ENCODE measurements around the gene ATP6V0A1. TPM values are rescaled to one million over a fixed set of nuclear protein-coding genes. Genes with fewer than 3 reads are reported as not detected.

Gene ATP6V0A1
- total and polyA plus RNA-seq, 2 experiments from 2014 or later, result 23.9 to 42.3 TPM

DNA sequence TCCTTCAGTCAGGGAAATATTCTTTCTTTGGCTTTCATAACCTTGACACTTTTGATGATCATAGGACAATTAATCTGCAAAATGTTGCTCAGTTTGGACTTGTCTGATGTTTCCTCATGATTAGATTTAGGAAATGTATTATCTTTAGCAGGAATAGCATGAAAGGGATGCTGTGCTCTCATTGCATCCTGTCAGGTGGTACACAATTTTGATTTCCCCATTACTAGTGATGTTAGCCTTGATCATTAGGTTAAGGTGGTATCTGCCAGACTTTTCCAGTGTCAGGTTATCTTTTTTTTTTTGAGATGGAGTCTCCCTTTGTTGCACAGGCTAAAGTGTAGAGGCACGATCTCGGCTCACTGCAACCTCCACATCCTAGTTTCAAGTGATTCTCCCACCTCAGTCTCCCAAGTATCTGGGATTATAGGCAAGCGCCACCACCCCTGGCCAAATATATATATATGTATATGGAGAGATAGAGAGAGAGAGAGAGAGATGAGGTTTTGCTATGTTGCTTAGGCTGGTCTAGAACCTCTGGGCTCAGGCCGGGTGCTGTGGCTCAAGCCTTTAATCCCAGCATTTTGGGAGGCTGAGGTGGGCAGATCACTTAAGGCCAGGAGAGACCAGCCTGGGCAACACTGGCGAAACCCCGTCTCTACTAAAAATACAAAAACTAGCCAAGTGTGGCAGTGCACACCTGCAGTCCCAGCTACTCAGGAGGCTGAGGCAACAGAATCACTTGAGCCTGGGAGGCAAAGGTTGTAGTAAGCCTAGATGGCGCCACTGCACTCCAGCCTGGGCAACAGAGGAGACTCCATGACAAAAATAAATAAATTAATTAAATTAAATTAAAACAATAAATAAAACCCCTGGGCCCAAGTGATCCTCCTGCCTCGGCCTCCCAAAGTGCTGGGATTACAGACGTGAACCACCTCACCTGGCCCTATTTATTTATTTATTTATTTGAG lies 19.8 kb upstream of the ATP6V0A1 start:
- Mint-ChIP-seq H3K27ac (no peak overlapping the region), H3K9me3 (no peaks in the 10 kb centered on the region), H3K4me1 (peaks cover 9% of the 10 kb centered on the region), H3K4me3 (no peak overlapping the region), H3K27me3 (ENCODE audit: insufficient read depth, low read depth, poor library complexity) (peaks cover 7% of the 10 kb centered on the region), H3K36me3 (ENCODE audit: low read depth) (no peaks in the 10 kb centered on the region)
- Histone ChIP-seq H3K27me3 (ENCODE audit: insufficient read depth) (no peaks in the 10 kb centered on the region), H4K20me1 (replicated peaks; ENCODE audit: insufficient read depth) (no peaks in the 10 kb centered on the region), H3F3A (replicated peaks; ENCODE audit: low read depth) (peaks cover 5% of the 10 kb centered on the region; the same call in 1 of the 2 replicates), H3K27ac (ENCODE audit: low read depth) (no peak overlapping the region; the same call in 1 of the 2 replicates), H3K4me3 (no peak overlapping the region), H3K9me2 (ENCODE audit: insufficient read depth) (no peaks in the 10 kb centered on the region), H3K4me2 (no peak overlapping the region), H2AFZ (no peak overlapping the region), H3K79me2 (replicated peaks; ENCODE audit: insufficient read depth) (no peaks in the 10 kb centered on the region), H3K36me3 (ENCODE audit: insufficient read depth) (no peaks in the 10 kb centered on the region), H3K4me1 (ENCODE audit: insufficient read depth) (peaks cover 10% of the 10 kb centered on the region)
- ATAC-seq (peak; percentile 82), DNase-seq (ENCODE audit: low spot score) (peak; percentile 69)
- TF ChIP-seq EZH2phosphoT487 (IDR thresholded peaks at IDR 0.05; ENCODE audit: unreplicated experiment), result no peak
- TF ChIP-seq, protein P1, sequence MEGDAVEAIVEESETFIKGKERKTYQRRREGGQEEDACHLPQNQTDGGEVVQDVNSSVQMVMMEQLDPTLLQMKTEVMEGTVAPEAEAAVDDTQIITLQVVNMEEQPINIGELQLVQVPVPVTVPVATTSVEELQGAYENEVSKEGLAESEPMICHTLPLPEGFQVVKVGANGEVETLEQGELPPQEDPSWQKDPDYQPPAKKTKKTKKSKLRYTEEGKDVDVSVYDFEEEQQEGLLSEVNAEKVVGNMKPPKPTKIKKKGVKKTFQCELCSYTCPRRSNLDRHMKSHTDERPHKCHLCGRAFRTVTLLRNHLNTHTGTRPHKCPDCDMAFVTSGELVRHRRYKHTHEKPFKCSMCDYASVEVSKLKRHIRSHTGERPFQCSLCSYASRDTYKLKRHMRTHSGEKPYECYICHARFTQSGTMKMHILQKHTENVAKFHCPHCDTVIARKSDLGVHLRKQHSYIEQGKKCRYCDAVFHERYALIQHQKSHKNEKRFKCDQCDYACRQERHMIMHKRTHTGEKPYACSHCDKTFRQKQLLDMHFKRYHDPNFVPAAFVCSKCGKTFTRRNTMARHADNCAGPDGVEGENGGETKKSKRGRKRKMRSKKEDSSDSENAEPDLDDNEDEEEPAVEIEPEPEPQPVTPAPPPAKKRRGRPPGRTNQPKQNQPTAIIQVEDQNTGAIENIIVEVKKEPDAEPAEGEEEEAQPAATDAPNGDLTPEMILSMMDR (conservative IDR thresholded peaks at IDR 0.05; ENCODE audit: low read depth in 2 of 2), result peak; percentile 41 to 74; a peak in 3 of 4 replicates

DNA sequence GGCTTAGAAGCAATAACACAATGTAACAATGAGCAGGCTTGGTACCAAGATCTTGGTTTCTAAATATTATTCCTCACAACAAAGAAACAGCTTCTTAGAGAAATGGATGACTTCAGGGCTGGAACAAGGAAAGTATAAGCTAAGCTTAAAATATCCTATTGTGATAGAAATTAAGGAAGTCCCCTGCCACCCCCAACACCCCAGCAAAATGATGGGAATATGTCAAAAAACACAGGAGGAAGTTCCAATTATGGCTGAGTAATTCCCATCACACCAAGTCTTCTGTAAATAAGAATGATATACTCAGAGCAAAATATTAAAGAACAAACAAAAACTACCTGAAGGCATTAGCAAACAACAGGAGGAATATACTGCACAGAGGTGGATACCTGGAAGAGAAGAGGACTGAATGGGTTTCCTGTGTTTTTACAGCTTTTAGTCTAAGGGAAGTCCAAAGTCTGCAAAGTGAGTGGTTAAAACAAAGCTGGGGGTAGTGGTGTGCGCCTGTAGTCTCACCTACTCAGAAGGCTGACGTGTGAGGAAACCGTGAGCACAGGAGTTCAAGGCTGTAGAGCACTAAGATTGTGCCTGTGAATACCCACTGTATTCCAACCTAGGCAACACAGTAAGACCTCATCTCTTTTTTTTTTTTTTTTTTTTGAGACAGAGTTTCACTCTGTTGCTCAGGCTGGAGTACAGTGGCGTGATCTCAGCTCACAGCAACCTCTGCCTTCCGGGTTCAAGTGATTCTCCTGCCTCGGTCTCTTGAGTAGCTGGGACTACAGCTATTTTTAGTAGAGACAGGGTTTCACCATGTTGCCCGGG lies 17.1 kb upstream of the ATP6V0A1 start:
- no peak overlapping the region for H3K4me3 ChIP-seq
- ATAC-seq (peak; percentile 39; the same call in 2 of the 3 replicates), DNase-seq (ENCODE audit: low spot score) (no peak)
- no peaks in the 10 kb centered on the region for H3K79me2 ChIP-seq (replicated peaks; ENCODE audit: insufficient read depth)
- H3K36me3 Mint-ChIP-seq (ENCODE audit: low read depth), result no peaks in the 10 kb centered on the region
- H3K9me3 Mint-ChIP-seq, result 0 out of 3 replicates have a peak, but pooled peaks cover 5% of the 10 kb centered on the region
- no peak overlapping the region for H3K4me2 ChIP-seq
- peak overlapping the region; percentile 53 for H2AFZ ChIP-seq
- no peaks in the 10 kb centered on the region for H3K36me3 ChIP-seq (ENCODE audit: insufficient read depth)
- peaks cover 10% of the 10 kb centered on the region for H3K4me1 ChIP-seq (ENCODE audit: insufficient read depth)
- H3K9me2 ChIP-seq (ENCODE audit: insufficient read depth), result no peaks in the 10 kb centered on the region
- no peaks in the 10 kb centered on the region for H4K20me1 ChIP-seq (replicated peaks; ENCODE audit: insufficient read depth)
- peak overlapping the region; percentile 14; the same call in 1 of the 2 replicates for H3K27ac Mint-ChIP-seq
- no peaks in the 10 kb centered on the region for H3K27me3 ChIP-seq (ENCODE audit: insufficient read depth)
- H3K27ac ChIP-seq (ENCODE audit: low read depth), result peak overlapping the region; percentile 17; the same call in 1 of the 2 replicates
- peaks cover 9% of the 10 kb centered on the region for H3K4me1 Mint-ChIP-seq
- H3F3A ChIP-seq (replicated peaks; ENCODE audit: low read depth), result 0 out of 2 replicates have a peak, but pooled peaks cover 5% of the 10 kb centered on the region
- no peak overlapping the region for H3K4me3 Mint-ChIP-seq
- H3K27me3 Mint-ChIP-seq (ENCODE audit: insufficient read depth, low read depth, poor library complexity), result peaks cover 7% of the 10 kb centered on the region
- no peak for TF ChIP-seq JUNB (IDR thresholded peaks at IDR 0.05; ENCODE audit: unreplicated experiment)
- TF ChIP-seq, protein P2, sequence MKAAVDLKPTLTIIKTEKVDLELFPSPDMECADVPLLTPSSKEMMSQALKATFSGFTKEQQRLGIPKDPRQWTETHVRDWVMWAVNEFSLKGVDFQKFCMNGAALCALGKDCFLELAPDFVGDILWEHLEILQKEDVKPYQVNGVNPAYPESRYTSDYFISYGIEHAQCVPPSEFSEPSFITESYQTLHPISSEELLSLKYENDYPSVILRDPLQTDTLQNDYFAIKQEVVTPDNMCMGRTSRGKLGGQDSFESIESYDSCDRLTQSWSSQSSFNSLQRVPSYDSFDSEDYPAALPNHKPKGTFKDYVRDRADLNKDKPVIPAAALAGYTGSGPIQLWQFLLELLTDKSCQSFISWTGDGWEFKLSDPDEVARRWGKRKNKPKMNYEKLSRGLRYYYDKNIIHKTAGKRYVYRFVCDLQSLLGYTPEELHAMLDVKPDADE (IDR thresholded peaks at IDR 0.05), result no peak
- TF ChIP-seq NANOG (IDR thresholded peaks at IDR 0.05; ENCODE audit: borderline replicate concordance), result no peak
- TF ChIP-seq, protein P3, sequence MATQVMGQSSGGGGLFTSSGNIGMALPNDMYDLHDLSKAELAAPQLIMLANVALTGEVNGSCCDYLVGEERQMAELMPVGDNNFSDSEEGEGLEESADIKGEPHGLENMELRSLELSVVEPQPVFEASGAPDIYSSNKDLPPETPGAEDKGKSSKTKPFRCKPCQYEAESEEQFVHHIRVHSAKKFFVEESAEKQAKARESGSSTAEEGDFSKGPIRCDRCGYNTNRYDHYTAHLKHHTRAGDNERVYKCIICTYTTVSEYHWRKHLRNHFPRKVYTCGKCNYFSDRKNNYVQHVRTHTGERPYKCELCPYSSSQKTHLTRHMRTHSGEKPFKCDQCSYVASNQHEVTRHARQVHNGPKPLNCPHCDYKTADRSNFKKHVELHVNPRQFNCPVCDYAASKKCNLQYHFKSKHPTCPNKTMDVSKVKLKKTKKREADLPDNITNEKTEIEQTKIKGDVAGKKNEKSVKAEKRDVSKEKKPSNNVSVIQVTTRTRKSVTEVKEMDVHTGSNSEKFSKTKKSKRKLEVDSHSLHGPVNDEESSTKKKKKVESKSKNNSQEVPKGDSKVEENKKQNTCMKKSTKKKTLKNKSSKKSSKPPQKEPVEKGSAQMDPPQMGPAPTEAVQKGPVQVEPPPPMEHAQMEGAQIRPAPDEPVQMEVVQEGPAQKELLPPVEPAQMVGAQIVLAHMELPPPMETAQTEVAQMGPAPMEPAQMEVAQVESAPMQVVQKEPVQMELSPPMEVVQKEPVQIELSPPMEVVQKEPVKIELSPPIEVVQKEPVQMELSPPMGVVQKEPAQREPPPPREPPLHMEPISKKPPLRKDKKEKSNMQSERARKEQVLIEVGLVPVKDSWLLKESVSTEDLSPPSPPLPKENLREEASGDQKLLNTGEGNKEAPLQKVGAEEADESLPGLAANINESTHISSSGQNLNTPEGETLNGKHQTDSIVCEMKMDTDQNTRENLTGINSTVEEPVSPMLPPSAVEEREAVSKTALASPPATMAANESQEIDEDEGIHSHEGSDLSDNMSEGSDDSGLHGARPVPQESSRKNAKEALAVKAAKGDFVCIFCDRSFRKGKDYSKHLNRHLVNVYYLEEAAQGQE (IDR thresholded peaks at IDR 0.05; ENCODE audit: unreplicated experiment), result no peak
- no peak for TF ChIP-seq EZH2phosphoT487 (IDR thresholded peaks at IDR 0.05; ENCODE audit: unreplicated experiment)
- no peak for TF ChIP-seq ZNF331 (CRISPR knock-in tag; IDR thresholded peaks at IDR 0.05; ENCODE audit: low read depth)
- no peak for TF ChIP-seq POLR2AphosphoS5 (IDR thresholded peaks at IDR 0.05; ENCODE audit: low read depth)
- TF ChIP-seq, protein P1 (conservative IDR thresholded peaks at IDR 0.05; ENCODE audit: low read depth in 2 of 2), result no peak
- no peak for TF ChIP-seq STAT1 (IDR thresholded peaks at IDR 0.05; ENCODE audit: unreplicated experiment)
- no peak for TF ChIP-seq ZNF114 (CRISPR knock-in tag; IDR thresholded peaks at IDR 0.05)
- TF ChIP-seq EZH2 (IDR thresholded peaks at IDR 0.05; ENCODE audit: low read depth, unreplicated experiment), result no peak

Data from GM23338 (cell line).